Karpas-422 (cell line): ENCODE data around the gene IRF2. TPM values are rescaled to one million over a fixed set of nuclear protein-coding genes. Genes with fewer than 3 reads are reported as not detected.

Source experiments
- DNase-seq: peaks from one replicate; pipeline ENCODE4 v3.0.0-alpha.2; 2015
- H2AFZ ChIP-seq: fragments of 200-600 bp; sonication (generic); 2 replicates; pipeline ENCODE4 v1.6.1; 2014; ENCODE audit warnings: antibody characterized with exemption, low read length, mixed read lengths
- H3K27ac ChIP-seq: fragments of 200-600 bp; sonication (generic); 2 replicates; pipeline ENCODE4 v1.5.1; 2014; ENCODE audit warnings: mild to moderate bottlenecking, low read length, moderate library complexity
- H3K27me3 ChIP-seq: fragments of 200-600 bp; sonication (generic); 2 replicates; pipeline ENCODE4 v1.6.1; 2014; ENCODE audit warnings: low read length, mixed read lengths
- H3K36me3 ChIP-seq: fragments of 200-600 bp; sonication (generic); 2 replicates; pipeline ENCODE4 v1.6.1; 2014; ENCODE audit warnings: low read length, mixed read lengths; ENCODE audit not compliant: insufficient read depth
- H3K4me1 ChIP-seq: fragments of 200-600 bp; sonication (generic); 2 replicates; pipeline ENCODE4 v1.6.1; 2014; ENCODE audit warnings: mild to moderate bottlenecking, low read length, mixed read lengths
- H3K4me2 ChIP-seq: fragments of 200-600 bp; sonication (generic); 2 replicates; pipeline ENCODE4 v1.6.1; 2014; ENCODE audit warnings: low read length, low read depth, mild to moderate bottlenecking; ENCODE audit not compliant: poor library complexity, severe bottlenecking
- H3K4me3 ChIP-seq: fragments of 200-600 bp; sonication (generic); 2 replicates; pipeline ENCODE4 v1.5.1; 2014; ENCODE audit warnings: mild to moderate bottlenecking, antibody characterized with exemption, low read length, mixed read lengths
- H3K79me2 ChIP-seq: fragments of 200-600 bp; sonication (generic); 2 replicates; pipeline ENCODE4 v1.6.1; 2014; ENCODE audit warnings: mild to moderate bottlenecking, low read length, mixed read lengths
- H3K9ac ChIP-seq: fragments of 200-600 bp; sonication (generic); 2 replicates; pipeline ENCODE4 v1.6.0; 2014; ENCODE audit warnings: low read length
- H3K9me2 ChIP-seq: fragments of 200-600 bp; sonication (generic), shearing (Covaris generic); replicated peaks from 2 replicates; pipeline ENCODE4 v1.6.0; 2014; ENCODE audit warnings: mild to moderate bottlenecking, low read length, moderate library complexity; ENCODE audit not compliant: insufficient read depth
- H3K9me3 ChIP-seq: fragments of 300-700, 200-600 bp; sonication (generic); 2 replicates; pipeline ENCODE4 v1.6.1; 2014; ENCODE audit warnings: low read length, mixed read lengths
- H4K20me1 ChIP-seq: fragments of 200-600 bp; sonication (generic); 2 replicates; pipeline ENCODE4 v1.6.1; 2014; ENCODE audit warnings: mild to moderate bottlenecking, antibody characterized with exemption, low read length, low read depth; ENCODE audit not compliant: insufficient read depth
- total RNA-seq: library from RNA; depleted of rRNA; stranded (reverse); fragments of >200 nt; shearing (Covaris generic); gene quantifications from 2 replicates; pipeline ENCODE4 v1.2.3, GENCODE V29; 2014; ENCODE audit warnings: low replicate concordance

IRF2 gene
- total RNA-seq, 1 experiment from 2014 or later, result 35.5 TPM

GRCh38 chr4:184460499-184461285 is 13.7 kb downstream of the IRF2 start:
- Histone ChIP-seq H2AFZ (no peak overlapping the region), H3K4me1 (peaks cover 36% of the 10 kb centered on the region), H3K9me3 (no peaks in the 10 kb centered on the region), H3K79me2 (peaks cover 93% of the 10 kb centered on the region), H3K36me3 (no peaks in the 10 kb centered on the region), H3K9ac (no peak overlapping the region), H3K9me2 (no peaks in the 10 kb centered on the region), H3K27me3 (no peaks in the 10 kb centered on the region), H3K4me2 (no peak overlapping the region), H4K20me1 (0 out of 2 replicates have a peak, but pooled peaks cover 4% of the 10 kb centered on the region), H3K4me3 (no peak overlapping the region), H3K27ac (no peak overlapping the region)
- DNase-seq, result no peak

DNA sequence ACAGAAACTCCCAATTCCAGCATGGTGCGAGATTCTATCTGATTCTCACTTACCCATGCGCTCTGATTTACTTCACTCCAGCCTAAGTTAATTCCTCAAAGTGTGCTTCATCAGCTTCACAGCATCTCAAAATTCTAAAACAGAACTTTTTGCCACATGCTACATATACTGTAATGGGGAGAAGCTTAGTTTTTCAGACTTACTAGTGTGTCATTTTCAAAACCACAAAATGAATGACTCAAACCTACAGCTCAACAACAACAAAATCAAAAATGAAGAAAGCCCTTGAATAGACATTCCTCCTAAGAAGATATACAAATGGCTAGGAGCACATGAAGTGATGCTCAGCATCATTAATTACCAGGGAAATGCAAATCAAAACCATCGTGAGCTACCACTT is 14.9 kb downstream of the IRF2 start:
- Histone ChIP-seq H3K79me2 (peaks cover 88% of the 10 kb centered on the region), H3K27me3 (no peaks in the 10 kb centered on the region), H4K20me1 (0 out of 2 replicates have a peak, but pooled peaks cover 4% of the 10 kb centered on the region), H3K9me3 (no peaks in the 10 kb centered on the region), H3K9me2 (no peaks in the 10 kb centered on the region), H3K4me2 (no peak overlapping the region), H3K4me3 (no peak overlapping the region), H2AFZ (no peak overlapping the region), H3K36me3 (no peaks in the 10 kb centered on the region), H3K9ac (no peak overlapping the region), H3K27ac (peak overlapping the region; percentile 13; the same call in 1 of the 2 replicates), H3K4me1 (peaks cover 42% of the 10 kb centered on the region)
- no peak for DNase-seq

- Histone ChIP-seq H2AFZ (no peak overlapping the region), H3K9ac (no peak overlapping the region), H3K27ac (peak overlapping the region; percentile 56), H3K79me2 (peaks cover 82% of the 10 kb centered on the region), H3K9me2 (no peaks in the 10 kb centered on the region), H3K4me2 (peak overlapping the region; percentile 50), H3K4me3 (no peak overlapping the region), H3K36me3 (no peaks in the 10 kb centered on the region), H3K9me3 (no peaks in the 10 kb centered on the region), H4K20me1 (0 out of 2 replicates have a peak, but pooled peaks cover 4% of the 10 kb centered on the region), H3K27me3 (no peaks in the 10 kb centered on the region), H3K4me1 (peaks cover 59% of the 10 kb centered on the region)
- no peak for DNase-seq
Measured at GRCh38 chr4:184457535-184458249, 16.7 kb downstream of the IRF2 start.

GRCh38 chr4:184456337-184456736 is 18.0 kb downstream of the IRF2 start:
- H3K36me3 ChIP-seq, result no peaks in the 10 kb centered on the region
- H4K20me1 ChIP-seq, result 0 out of 2 replicates have a peak, but pooled peaks cover 4% of the 10 kb centered on the region
- no peak overlapping the region for H3K4me3 ChIP-seq
- H3K27me3 ChIP-seq, result no peaks in the 10 kb centered on the region
- peaks cover 70% of the 10 kb centered on the region for H3K4me1 ChIP-seq
- H3K9ac ChIP-seq, result no peak overlapping the region
- no peak overlapping the region for H3K4me2 ChIP-seq
- no peak overlapping the region for H2AFZ ChIP-seq
- H3K79me2 ChIP-seq, result peaks cover 84% of the 10 kb centered on the region
- no peak overlapping the region for H3K27ac ChIP-seq
- DNase-seq, result no peak
- H3K9me2 ChIP-seq, result no peaks in the 10 kb centered on the region
- H3K9me3 ChIP-seq, result no peaks in the 10 kb centered on the region

- H2AFZ ChIP-seq, result no peak overlapping the region
- H3K9ac ChIP-seq, result no peak overlapping the region
- H3K79me2 ChIP-seq, result peaks cover 81% of the 10 kb centered on the region
- no peaks in the 10 kb centered on the region for H3K27me3 ChIP-seq
- no peaks in the 10 kb centered on the region for H3K9me3 ChIP-seq
- no peaks in the 10 kb centered on the region for H3K36me3 ChIP-seq
- H3K9me2 ChIP-seq, result no peaks in the 10 kb centered on the region
- H3K4me1 ChIP-seq, result peaks cover 73% of the 10 kb centered on the region
- no peak for DNase-seq
- H4K20me1 ChIP-seq, result 0 out of 2 replicates have a peak, but pooled peaks cover 4% of the 10 kb centered on the region
- H3K4me3 ChIP-seq, result no peak overlapping the region
- no peak overlapping the region for H3K27ac ChIP-seq
- H3K4me2 ChIP-seq, result no peak overlapping the region
Measured at GRCh38 chr4:184455299-184455698, 19.1 kb downstream of the IRF2 start.

- Histone ChIP-seq H3K9me2 (no peaks in the 10 kb centered on the region), H3K9me3 (no peaks in the 10 kb centered on the region), H3K4me3 (peak overlapping the region; percentile 32; the same call in 1 of the 2 replicates), H3K9ac (peak overlapping the region; percentile 43; the same call in 1 of the 2 replicates), H4K20me1 (0 out of 2 replicates have a peak, but pooled peaks cover 4% of the 10 kb centered on the region), H3K4me1 (peaks cover 63% of the 10 kb centered on the region), H3K79me2 (peaks cover 81% of the 10 kb centered on the region), H3K4me2 (peak overlapping the region; percentile 43), H3K27ac (peak overlapping the region; percentile 58), H3K36me3 (no peaks in the 10 kb centered on the region), H2AFZ (no peak overlapping the region), H3K27me3 (no peaks in the 10 kb centered on the region)
- DNase-seq, result peak; percentile 70
Measured at GRCh38 chr4:184453365-184454160, 20.8 kb downstream of the IRF2 start.

DNA sequence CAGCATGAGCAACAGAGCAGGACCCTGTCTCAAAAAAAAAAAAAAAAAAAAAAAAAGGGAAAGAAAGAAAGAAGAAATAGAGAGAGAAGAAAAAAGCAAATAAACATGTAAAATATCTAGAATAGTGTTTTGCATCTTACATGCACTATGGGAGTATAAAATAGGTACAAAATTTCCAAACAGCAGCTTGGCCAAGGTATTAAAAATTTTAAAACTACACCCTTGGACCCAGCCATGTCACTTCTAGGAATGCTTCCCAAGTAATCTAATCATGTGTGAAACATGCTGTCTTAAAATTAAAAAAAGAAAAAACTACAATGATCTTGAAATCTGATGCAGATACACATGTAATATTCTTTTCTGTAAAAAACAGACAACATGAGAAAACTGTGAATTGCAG is 21.6 kb downstream of the IRF2 start:
- Histone ChIP-seq H2AFZ (no peak overlapping the region), H3K36me3 (no peaks in the 10 kb centered on the region), H3K9ac (no peak overlapping the region), H3K27me3 (no peaks in the 10 kb centered on the region), H3K4me2 (peak overlapping the region; percentile 43), H3K79me2 (peaks cover 81% of the 10 kb centered on the region), H4K20me1 (0 out of 2 replicates have a peak, but pooled peaks cover 4% of the 10 kb centered on the region), H3K9me2 (no peaks in the 10 kb centered on the region), H3K4me1 (peaks cover 55% of the 10 kb centered on the region), H3K4me3 (no peak overlapping the region), H3K27ac (peak overlapping the region; percentile 42; the same call in 1 of the 2 replicates), H3K9me3 (no peaks in the 10 kb centered on the region)
- DNase-seq, result no peak
